GM12878 (cell line): Measurements from ENCODE around the gene NOP56. TPM values are rescaled to one million over a fixed set of nuclear protein-coding genes. Genes with fewer than 3 reads are reported as not detected.
A peak's percentile ranks its signal among the peaks of the same experiment; 100 is the strongest.

Source experiments
- CBX5 ChIP-seq: sonication (generic); IDR thresholded peaks from 2 replicates; pipeline ENCODE4 v1.6.1; 2016; ENCODE audit warnings: low read depth, moderate library complexity, mild to moderate bottlenecking, inconsistent platforms
- CHD4 ChIP-seq: fragments of 200-600 bp; sonication (generic); IDR thresholded peaks from 2 replicates; pipeline ENCODE4 v1.6.1; 2016; ENCODE audit warnings: mild to moderate bottlenecking
- DPF2 ChIP-seq: fragments of 450-650 bp; IDR thresholded peaks from 2 replicates; pipeline ENCODE4 v1.6.1; 2017; ENCODE audit warnings: mild to moderate bottlenecking
- EZH2 ChIP-seq: IDR thresholded peaks from 2 replicates; pipeline ENCODE4 v1.6.1; 2012; ENCODE audit warnings: low read depth, mild to moderate bottlenecking, control low read depth, inconsistent platforms, low read length, borderline replicate concordance; ENCODE audit not compliant: control insufficient read depth
- FOS ChIP-seq: IDR thresholded peaks from 3 replicates; pipeline ENCODE4 v1.6.1; 2011; ENCODE audit warnings: borderline replicate concordance; ENCODE audit not compliant: insufficient read length; ENCODE audit errors: extremely low read depth
- HCFC1 ChIP-seq: fragments of 150-350 bp; IDR thresholded peaks from 2 replicates; pipeline ENCODE4 v1.6.1; 2014; ENCODE audit warnings: low read length
- MTA2 ChIP-seq: fragments of 450-650 bp; IDR thresholded peaks from 2 replicates; pipeline ENCODE4 v1.6.1; 2016; ENCODE audit warnings: low read depth, mild to moderate bottlenecking, moderate library complexity
- MYB ChIP-seq: fragments of 150-350 bp; IDR thresholded peaks from 2 replicates; pipeline ENCODE4 v1.6.1; 2014; ENCODE audit warnings: mild to moderate bottlenecking, low read depth, low read length, borderline replicate concordance
- SIN3A ChIP-seq: IDR thresholded peaks from 2 replicates; pipeline ENCODE4 v1.6.1; 2012; ENCODE audit warnings: low read depth, low read length, improper control_type of control experiment
- SMARCA5 ChIP-seq: fragments of 450-650 bp; IDR thresholded peaks from 2 replicates; pipeline ENCODE4 v1.6.1; 2017; ENCODE audit warnings: mild to moderate bottlenecking
- SMC3 ChIP-seq: IDR thresholded peaks from 2 replicates; pipeline ENCODE4 v1.6.1; 2011; ENCODE audit warnings: low read length, improper control_type of control experiment, borderline replicate concordance
- SPI1 ChIP-seq: IDR thresholded peaks from 2 replicates; pipeline ENCODE4 v1.6.1; 2011; ENCODE audit warnings: low read depth, mild to moderate bottlenecking, low read length, moderate library complexity, borderline replicate concordance; ENCODE audit not compliant: insufficient read depth
- SREBF1 ChIP-seq: IDR thresholded peaks from 2 replicates; pipeline ENCODE4 v1.6.1; 2012; ENCODE audit warnings: mild to moderate bottlenecking, low read length
- SREBF2 ChIP-seq: IDR thresholded peaks from 2 replicates; pipeline ENCODE4 v1.6.1; 2012; ENCODE audit warnings: mild to moderate bottlenecking, low read length
- TCF7 ChIP-seq: IDR thresholded peaks from 2 replicates; pipeline ENCODE4 v1.6.1; 2014; ENCODE audit warnings: antibody characterized with exemption, borderline replicate concordance
- YBX1 ChIP-seq: fragments of 450-650 bp; IDR thresholded peaks from 2 replicates; pipeline ENCODE4 v1.6.1; 2016; ENCODE audit warnings: antibody characterized with exemption
- ZSCAN29 ChIP-seq: fragments of 450-650 bp; IDR thresholded peaks from 2 replicates; pipeline ENCODE4 v1.6.1; 2017; ENCODE audit warnings: mild to moderate bottlenecking, moderate library complexity
- polyA plus RNA-seq, 11 experiments: library from polyadenylated mRNA; depleted of rRNA in 4 of 11; unstranded in 6 of 11; stranded (reverse) in 5 of 11; fragments of >200 nt; fragmentation: Nextera tagmentation in 4 of 11; fragmentation: Illumina TruSeq in 1 of 11; extraction: Ambion mirVana in 4 of 11; extraction: Trizol in 1 of 11; gene quantifications; 1 replicate in 1 of 11; 2 replicates in 10 of 11; pipeline versions ENCODE4 v1.2.1 to v1.2.3, GENCODE V29; 2011 to 2016; ENCODE audit warnings: inconsistent platforms in 2 of 11, missing spikeins in 2 of 11, low read depth in 1 of 11
- total RNA-seq, 4 experiments: library from RNA; depleted of rRNA in 3 of 4; stranded (reverse); fragments of >200 nt in 3 of 4; fragmentation: Illumina TruSeq in 1 of 4; extraction: Trizol in 1 of 4; gene quantifications; 2 replicates each; pipeline versions ENCODE4 v1.2.1 to v1.2.3, GENCODE V29; 2013 to 2021
- TF ChIP-seq, protein P1 (sequence below): IDR thresholded peaks from 2 replicates; pipeline ENCODE4 v1.6.1; 2011; ENCODE audit warnings: borderline replicate concordance, low read depth, mild to moderate bottlenecking, moderate library complexity, low read length; ENCODE audit not compliant: insufficient read depth, poor library complexity, severe bottlenecking
- TF ChIP-seq, protein P2 (sequence below): fragments of 450-650 bp; IDR thresholded peaks from 2 replicates; pipeline ENCODE4 v1.6.1; 2016; ENCODE audit warnings: mild to moderate bottlenecking, moderate library complexity, borderline replicate concordance
- TF ChIP-seq, protein P3 (sequence below): fragments of 450-650 bp; IDR thresholded peaks from 2 replicates; pipeline ENCODE4 v1.6.1; 2017; ENCODE audit warnings: antibody characterized with exemption, mild to moderate bottlenecking, moderate library complexity
- TF ChIP-seq, protein P4 (sequence below): IDR thresholded peaks from 2 replicates; pipeline ENCODE4 v1.6.1; 2011; ENCODE audit warnings: mild to moderate bottlenecking, low read depth, low read length, moderate library complexity; ENCODE audit not compliant: insufficient replicate concordance

Gene NOP56
- total and polyA plus RNA-seq, 10 of the 15 experiments (the other 5 are each of a cell fraction or from before 2014, with no cell fraction given) = 254 to 550 (median 464) TPM

DNA sequence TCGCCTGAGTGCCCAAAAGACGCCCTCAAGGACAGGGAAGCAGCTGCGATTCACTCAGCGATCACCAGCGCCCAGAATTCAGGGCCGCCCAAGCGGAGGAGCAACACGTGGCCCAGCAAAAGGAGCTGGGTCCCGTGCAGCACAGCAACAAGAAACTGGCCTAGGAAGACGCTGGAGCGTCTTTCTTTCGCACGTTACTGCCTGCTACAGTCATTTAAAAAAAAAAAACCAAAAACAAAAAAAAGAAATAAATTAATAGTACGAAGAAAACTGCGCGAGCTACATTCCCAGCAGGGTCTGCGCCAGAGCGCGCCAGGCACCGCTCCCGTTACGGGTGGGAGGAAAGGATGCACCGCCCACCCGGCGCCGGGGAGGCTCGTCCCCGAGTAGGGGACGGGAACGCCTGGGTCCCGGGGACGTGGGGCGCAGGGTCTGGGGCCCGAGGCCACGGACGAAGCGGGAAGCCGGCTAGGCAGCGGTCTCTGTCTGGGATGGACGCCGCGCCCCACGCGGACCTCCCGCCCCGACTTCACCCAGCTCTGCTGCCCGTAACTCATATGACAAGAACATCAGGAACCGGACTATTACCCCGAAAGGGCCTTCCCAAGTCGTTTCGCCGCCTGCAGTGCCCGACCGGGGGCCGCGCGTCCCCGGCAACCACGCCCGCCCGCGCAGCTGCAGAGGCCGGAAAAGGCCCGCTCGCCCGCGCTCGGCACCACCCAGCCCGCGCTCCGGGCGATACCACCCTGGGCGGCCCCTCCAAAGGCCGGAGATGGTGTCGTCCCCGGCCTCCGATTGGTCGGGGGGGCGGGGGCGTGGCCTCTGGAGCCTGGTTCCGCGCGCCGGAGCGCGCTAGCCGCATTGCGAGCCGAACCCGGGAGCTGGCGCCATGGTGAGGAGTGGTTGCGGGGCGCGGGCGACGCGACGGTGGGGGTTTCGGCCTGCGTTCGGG is at the start of gene NOP56 (continued):
- TF ChIP-seq, protein P1, sequence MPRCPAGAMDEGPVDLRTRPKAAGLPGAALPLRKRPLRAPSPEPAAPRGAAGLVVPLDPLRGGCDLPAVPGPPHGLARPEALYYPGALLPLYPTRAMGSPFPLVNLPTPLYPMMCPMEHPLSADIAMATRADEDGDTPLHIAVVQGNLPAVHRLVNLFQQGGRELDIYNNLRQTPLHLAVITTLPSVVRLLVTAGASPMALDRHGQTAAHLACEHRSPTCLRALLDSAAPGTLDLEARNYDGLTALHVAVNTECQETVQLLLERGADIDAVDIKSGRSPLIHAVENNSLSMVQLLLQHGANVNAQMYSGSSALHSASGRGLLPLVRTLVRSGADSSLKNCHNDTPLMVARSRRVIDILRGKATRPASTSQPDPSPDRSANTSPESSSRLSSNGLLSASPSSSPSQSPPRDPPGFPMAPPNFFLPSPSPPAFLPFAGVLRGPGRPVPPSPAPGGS = peak; percentile 7
- no peak for TF ChIP-seq SMC3
- TF ChIP-seq, protein P2, sequence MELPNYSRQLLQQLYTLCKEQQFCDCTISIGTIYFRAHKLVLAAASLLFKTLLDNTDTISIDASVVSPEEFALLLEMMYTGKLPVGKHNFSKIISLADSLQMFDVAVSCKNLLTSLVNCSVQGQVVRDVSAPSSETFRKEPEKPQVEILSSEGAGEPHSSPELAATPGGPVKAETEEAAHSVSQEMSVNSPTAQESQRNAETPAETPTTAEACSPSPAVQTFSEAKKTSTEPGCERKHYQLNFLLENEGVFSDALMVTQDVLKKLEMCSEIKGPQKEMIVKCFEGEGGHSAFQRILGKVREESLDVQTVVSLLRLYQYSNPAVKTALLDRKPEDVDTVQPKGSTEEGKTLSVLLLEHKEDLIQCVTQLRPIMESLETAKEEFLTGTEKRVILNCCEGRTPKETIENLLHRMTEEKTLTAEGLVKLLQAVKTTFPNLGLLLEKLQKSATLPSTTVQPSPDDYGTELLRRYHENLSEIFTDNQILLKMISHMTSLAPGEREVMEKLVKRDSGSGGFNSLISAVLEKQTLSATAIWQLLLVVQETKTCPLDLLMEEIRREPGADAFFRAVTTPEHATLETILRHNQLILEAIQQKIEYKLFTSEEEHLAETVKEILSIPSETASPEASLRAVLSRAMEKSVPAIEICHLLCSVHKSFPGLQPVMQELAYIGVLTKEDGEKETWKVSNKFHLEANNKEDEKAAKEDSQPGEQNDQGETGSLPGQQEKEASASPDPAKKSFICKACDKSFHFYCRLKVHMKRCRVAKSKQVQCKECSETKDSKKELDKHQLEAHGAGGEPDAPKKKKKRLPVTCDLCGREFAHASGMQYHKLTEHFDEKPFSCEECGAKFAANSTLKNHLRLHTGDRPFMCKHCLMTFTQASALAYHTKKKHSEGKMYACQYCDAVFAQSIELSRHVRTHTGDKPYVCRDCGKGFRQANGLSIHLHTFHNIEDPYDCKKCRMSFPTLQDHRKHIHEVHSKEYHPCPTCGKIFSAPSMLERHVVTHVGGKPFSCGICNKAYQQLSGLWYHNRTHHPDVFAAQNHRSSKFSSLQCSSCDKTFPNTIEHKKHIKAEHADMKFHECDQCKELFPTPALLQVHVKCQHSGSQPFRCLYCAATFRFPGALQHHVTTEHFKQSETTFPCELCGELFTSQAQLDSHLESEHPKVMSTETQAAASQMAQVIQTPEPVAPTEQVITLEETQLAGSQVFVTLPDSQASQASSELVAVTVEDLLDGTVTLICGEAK = no peak
- TF ChIP-seq YBX1 = no peak
- TF ChIP-seq EZH2 = no peak
- TF ChIP-seq HCFC1 = peak; percentile 23
- TF ChIP-seq DPF2 = peak; percentile 74; the same call in 1 of the 2 replicates
- TF ChIP-seq, protein P3, sequence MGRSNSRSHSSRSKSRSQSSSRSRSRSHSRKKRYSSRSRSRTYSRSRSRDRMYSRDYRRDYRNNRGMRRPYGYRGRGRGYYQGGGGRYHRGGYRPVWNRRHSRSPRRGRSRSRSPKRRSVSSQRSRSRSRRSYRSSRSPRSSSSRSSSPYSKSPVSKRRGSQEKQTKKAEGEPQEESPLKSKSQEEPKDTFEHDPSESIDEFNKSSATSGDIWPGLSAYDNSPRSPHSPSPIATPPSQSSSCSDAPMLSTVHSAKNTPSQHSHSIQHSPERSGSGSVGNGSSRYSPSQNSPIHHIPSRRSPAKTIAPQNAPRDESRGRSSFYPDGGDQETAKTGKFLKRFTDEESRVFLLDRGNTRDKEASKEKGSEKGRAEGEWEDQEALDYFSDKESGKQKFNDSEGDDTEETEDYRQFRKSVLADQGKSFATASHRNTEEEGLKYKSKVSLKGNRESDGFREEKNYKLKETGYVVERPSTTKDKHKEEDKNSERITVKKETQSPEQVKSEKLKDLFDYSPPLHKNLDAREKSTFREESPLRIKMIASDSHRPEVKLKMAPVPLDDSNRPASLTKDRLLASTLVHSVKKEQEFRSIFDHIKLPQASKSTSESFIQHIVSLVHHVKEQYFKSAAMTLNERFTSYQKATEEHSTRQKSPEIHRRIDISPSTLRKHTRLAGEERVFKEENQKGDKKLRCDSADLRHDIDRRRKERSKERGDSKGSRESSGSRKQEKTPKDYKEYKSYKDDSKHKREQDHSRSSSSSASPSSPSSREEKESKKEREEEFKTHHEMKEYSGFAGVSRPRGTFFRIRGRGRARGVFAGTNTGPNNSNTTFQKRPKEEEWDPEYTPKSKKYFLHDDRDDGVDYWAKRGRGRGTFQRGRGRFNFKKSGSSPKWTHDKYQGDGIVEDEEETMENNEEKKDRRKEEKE = peak; percentile 91
- TF ChIP-seq MTA2 = no peak
- TF ChIP-seq CHD4 = no peak
- no peak for TF ChIP-seq CBX5
- TF ChIP-seq FOS = no peak
- TF ChIP-seq SREBF1 = peak; percentile 96
- TF ChIP-seq TCF7 = no peak
- TF ChIP-seq SIN3A = peak; percentile 90
- TF ChIP-seq, protein P4, sequence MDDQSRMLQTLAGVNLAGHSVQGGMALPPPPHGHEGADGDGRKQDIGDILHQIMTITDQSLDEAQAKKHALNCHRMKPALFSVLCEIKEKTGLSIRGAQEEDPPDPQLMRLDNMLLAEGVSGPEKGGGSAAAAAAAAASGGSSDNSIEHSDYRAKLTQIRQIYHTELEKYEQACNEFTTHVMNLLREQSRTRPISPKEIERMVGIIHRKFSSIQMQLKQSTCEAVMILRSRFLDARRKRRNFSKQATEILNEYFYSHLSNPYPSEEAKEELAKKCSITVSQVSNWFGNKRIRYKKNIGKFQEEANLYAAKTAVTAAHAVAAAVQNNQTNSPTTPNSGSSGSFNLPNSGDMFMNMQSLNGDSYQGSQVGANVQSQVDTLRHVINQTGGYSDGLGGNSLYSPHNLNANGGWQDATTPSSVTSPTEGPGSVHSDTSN = no peak
- no peak for TF ChIP-seq MYB
- TF ChIP-seq SREBF2 = no peak
- TF ChIP-seq SPI1 = no peak
- TF ChIP-seq ZSCAN29 = no peak
- TF ChIP-seq SMARCA5 = 0 out of 2 replicates have a peak, but pooled peaks have one; percentile 23
